Brain pericyte (primary cell): Measurements from ENCODE around the gene KCTD3.

ENCODE experiments used
- DNase-seq: peaks from one replicate; pipeline ENCODE4 v3.0.0-alpha.2; 2012; ENCODE audit warnings: low read depth, low spot score

KCTD3 gene

GRCh38 chr1:215651867-215652266, 84.8 kb downstream of the KCTD3 start:
- DNase-seq: no peak

GRCh38 chr1:215652371-215652770, 85.3 kb downstream of the KCTD3 start:
- DNase-seq: no peak

DNA sequence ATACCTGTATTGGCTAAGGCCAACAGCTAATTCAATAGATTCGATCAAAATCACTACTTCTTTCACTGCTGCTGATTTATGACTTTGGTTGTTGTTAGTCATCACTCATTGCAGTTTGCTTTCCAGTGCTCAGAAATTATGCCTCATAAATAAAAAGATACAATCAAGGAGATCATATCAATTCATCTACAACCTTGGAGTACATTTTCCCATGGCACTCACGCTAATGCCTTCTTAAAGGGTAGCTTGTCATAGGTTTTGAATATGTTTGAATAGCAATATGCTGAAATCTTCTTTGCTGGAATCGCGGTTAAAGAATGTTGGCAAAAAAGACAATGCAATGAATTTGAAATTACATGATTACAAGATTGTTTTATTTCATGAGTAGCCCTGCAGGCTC, 89.9 kb downstream of the KCTD3 start:
- DNase-seq: no peak

GRCh38 chr1:215660259-215660658, 93.2 kb downstream of the KCTD3 start:
- DNase-seq: no peak

GRCh38 chr1:215661033-215661432, 93.9 kb downstream of the KCTD3 start:
- no peak for DNase-seq

DNA sequence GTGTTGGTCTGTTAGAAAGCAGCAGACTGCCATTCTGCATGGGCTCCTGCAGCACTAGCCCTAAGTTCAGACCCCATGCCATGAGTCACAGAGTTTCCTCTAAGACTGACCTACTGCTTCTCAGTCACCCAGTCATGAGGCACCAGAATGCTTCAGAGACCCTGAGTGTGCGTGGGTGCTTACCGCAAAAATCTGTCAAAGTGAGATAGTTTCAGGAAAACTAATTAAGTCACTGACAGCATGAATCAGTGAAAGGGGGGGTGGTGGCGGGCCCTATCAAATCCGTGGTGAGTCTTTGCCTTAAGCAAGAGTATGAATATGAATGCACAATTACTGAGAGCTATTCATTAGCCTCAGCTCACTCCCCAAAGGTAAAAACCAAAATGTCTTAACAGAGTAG, 98.1 kb downstream of the KCTD3 start:
- no peak for DNase-seq

- DNase-seq: no peak
Observed at GRCh38 chr1:215667761-215668160, 100.7 kb downstream of the KCTD3 start.

DNA sequence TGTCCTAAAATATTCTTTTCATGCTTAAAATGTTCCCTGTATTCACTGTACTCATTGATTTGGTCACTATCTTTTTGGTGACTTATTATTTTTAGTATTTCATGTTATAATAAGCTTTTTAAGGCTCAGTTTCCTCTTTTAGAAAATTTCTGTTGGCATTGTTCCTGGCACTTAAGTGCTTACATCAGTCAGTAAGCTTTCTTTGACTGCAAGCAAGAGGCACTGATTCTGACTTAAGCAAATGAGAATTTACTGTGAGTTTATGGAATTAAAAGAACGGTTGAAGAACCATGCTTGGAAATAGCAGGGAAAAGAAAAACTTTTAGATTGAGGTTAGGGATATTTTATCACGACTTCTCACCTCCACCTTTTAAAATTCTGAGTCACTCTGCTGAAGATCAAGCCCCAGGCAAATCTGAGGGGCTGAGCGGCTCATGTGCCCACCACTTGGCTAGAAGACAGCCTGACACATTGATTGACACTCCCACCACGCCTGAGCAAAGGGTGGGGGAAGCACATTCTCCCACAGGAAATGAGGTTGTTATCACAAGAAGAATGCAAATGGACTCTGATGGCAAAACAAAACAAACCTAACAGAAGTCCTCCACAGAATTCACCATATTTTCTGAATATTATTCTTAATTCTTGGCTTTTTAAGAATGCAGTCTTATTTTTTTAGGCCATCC, 102.8 kb downstream of the KCTD3 start:
- DNase-seq: no peak
